GM19099 (cell line): ENCODE measurements around the gene UMAD1.

Experiments
- POLR2A ChIP-seq: IDR thresholded peaks from 3 replicates; pipeline ENCODE4 v1.6.1; 2011; ENCODE audit warnings: low read depth; ENCODE audit not compliant: insufficient read length; ENCODE audit errors: extremely low read depth

UMAD1 gene

DNA sequence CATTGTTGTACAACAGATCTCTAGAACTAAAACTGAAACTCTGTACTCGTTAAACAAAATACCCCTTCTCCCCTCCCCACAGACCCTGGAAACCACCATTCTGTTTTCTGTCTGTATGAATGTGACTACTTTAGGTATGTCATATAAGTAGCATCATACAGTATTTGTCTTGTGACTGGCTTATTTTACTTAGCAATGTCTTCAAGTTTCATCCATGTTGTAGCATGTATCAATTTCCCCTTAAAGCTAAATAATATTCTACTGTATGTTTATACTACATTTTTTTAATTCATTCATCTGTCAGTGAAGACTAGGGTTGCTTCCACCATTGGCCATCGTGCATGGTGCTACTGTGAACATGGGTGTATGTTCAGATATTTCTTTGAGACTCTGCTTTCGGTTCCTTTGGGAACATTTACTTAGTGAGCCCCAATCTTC is 149.0 kb downstream of the UMAD1 start:
- no peak for TF ChIP-seq POLR2A

DNA sequence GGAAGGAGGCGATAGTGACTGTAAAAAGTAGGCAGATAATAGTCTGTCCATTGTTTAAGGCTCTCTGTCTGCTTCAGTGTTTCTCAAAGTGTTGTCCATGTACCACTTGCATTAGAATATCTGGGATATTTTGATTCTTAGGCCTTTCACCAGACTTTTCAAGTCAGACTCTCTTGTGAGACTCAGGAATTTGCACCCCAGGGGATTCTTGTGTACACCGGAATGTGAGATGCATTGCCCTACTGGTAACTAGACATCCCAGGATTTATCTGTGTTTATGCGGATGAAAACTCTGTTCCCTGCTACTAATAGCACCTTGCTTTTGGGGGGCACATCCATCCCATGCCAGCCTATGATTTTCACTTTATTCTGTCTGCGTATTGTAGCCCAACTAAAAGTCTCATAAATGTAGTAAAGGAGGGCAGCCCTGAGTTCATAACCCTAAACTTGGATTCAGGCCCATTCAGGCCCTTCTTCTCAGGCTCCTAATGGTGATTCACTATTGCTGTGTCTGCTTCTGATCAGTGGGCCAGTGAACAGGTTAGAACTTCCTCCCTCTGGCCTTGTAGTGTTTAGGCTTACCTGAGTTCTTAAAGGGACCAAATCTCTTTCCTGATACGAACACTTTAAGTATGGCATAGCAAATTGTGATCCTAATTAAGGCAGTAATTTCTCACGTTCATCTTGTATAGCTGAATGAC is 149.6 kb downstream of the UMAD1 start:
- no peak for TF ChIP-seq POLR2A

DNA sequence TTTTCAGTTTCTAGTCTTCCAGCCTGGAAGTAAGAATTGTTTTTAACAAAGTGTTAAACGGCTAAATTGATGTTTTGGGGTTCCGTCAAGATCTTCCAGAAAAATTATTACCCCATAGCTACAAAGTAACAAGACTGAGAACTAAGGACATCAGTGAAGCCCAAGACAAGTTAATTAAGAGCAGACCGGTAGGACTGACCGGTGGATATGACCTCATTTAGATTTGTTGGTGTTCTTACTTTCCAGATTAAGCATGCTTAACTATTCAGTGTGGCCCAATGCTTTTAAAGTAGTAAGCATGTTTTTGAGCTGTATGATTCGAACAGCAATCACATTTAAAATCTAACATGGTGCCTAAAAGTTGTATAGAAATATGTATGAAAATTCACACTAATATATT is 151.0 kb downstream of the UMAD1 start:
- TF ChIP-seq POLR2A, result no peak

DNA sequence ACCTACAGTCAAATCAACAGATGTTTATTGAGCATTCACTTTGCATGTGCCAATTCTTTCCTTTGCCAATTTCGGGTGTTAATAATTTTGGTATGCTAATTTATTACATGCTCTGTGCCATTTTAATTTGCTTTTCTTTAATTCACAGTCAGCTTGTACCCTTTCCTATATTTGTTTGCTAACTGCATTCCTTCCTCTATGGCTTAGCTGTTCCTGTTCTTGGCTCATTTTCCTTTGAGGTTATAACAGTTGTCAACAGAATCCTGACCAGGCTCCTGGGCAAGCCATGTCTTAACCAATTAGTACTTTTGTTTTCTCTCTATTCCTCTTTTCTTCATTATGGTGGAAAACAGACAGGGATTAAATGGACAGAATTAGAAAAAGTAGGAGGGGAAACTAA is 151.5 kb downstream of the UMAD1 start:
- no peak for TF ChIP-seq POLR2A

GRCh38 chr7:7793249-7793648 is 152.7 kb downstream of the UMAD1 start:
- TF ChIP-seq POLR2A, result no peak

GRCh38 chr7:7793921-7794320 is 153.4 kb downstream of the UMAD1 start:
- no peak for TF ChIP-seq POLR2A

DNA sequence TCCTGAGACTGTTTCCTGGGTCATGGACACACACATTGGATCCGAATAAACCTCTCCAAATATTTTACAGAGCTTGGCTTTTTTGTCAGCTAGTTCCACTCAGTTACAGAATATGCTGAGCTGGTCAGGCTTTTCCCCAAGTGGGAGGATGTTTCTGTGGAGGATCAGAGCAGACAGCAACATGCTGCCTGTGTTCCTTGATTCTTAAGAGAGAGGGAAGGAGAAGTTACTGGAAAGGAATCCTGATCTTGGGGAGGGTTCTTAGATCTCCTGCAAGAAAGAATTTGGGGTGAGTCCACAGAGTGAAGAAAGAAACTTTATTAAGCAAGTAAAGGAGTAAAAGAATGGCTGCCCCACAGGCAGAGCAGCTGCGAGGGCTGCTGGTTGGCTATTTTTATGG is 154.7 kb downstream of the UMAD1 start:
- TF ChIP-seq POLR2A, result no peak

GRCh38 chr7:7795630-7796121 is 155.1 kb downstream of the UMAD1 start:
- no peak for TF ChIP-seq POLR2A

DNA sequence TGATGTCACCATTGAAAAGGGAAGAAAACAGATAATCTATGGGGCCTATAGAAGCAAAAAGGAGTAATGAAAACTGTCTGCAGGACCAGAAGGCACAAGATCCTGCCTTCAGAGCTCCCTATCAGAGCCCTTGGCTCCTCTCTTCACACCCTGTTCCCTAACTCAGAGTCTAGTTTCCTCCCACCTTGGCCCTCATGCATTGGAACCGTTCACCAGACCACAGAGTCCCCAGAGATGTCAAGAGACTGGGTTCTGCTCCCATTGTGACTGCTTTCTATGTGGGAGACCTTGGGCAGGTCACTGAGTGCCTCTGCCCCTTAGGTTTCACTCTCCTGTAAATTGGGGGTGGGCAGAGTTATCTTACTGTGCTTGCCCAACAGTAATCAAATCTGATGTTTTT is 158.0 kb downstream of the UMAD1 start:
- no peak for TF ChIP-seq POLR2A

DNA sequence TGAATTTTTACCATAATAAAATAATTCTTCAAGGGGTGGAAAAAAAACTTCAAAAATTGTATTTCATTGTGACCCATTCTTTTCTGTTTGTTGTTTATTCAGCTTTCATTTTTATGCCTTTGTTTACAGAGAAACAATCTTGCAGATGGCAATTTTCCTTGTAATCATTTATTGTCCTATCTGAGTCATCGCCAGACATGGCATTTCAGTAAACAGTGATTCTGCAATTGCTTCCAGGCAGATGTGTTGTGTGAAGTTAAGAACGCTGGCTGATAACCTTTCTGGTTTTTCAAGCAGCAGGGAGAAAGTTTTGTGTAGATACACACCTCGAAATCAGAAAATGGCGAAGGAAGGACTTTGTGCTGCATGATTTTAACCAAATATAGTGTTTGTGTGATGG is 158.6 kb downstream of the UMAD1 start:
- TF ChIP-seq POLR2A, result no peak

- TF ChIP-seq POLR2A, result no peak
Measured at GRCh38 chr7:7802531-7802930, 162.0 kb downstream of the UMAD1 start.

GRCh38 chr7:7803715-7804178 is 163.2 kb downstream of the UMAD1 start:
- TF ChIP-seq POLR2A, result no peak

DNA sequence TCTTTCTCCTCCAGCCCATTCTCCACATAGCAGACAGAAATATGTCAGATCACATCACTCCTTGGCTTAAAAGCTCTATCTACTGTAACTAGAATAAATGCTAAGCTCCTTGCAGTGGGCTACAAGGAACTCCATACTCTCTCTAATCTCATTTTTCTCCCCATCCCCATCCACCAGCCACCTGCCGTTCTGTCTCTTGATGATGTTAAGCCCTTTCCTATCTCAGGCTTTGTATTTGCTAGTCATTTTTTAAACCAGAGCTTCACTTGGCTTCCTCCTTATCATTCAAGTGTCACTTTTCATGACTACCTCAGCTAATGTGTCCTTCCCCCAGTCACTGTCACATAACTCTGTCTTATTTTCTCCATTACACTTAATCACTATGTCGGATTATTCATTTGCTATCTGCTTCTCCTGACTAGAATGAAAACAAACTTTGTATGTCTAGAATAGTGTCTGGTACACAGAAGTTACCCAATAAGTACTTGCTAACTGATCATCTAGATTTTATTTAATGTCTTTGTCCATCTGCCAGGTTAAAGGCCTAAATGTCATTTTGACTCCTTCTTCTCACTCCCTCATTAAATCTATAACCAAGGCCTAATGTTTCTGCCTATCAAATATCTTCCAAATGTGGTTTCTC is 165.1 kb downstream of the UMAD1 start:
- TF ChIP-seq POLR2A, result no peak

DNA sequence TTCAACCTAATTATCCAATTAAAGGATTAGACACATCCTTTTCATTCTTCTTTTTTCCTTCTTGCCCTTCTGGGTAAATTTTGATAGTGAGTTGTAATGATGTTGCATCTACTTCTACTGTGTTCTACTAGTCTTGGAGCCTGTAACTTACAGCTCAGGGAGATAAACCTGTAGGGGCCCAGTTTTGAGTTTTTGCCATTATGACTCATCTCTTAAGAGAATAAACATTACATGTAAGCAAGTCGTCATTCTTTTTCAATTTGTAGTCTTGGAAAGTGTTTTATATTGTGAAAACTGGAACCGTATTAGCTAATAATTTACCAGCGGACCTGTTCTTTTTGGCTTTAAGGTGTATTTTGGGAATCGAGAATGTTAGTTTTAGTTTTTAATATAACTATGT is 167.6 kb downstream of the UMAD1 start:
- no peak for TF ChIP-seq POLR2A

DNA sequence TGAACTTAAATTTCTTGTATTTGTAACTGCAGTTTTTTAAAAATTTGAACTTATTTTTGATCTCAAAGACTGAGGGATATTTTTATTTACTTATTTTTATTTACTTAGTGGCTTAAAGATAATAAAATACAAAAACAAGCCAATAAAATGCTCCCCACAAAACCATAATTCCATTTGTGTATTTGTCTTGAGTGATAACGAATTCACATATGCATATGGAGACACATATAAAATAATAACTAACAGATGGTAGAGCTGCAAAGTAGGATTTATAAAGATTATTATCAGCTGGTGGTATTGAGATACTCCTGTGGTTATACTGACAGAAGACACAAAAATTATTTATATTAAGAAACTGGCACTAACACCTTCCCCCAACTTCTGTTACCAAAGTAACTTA is 168.1 kb downstream of the UMAD1 start:
- TF ChIP-seq POLR2A, result no peak

- TF ChIP-seq POLR2A, result no peak
Measured at GRCh38 chr7:7810380-7810779, 169.8 kb downstream of the UMAD1 start.
